ENCODE data around the gene SIRT5.
A peak's percentile ranks its signal among the peaks of the same experiment; 100 is the strongest.

The SIRT5 gene

GRCh38 chr6:13589801-13590200 lies 15.4 kb downstream of the SIRT5 start:
- DNase-seq (ENCODE audit: low spot score), result no peak

- DNase-seq (ENCODE audit: low spot score), result no peak
Observed at GRCh38 chr6:13590574-13591153, 16.3 kb downstream of the SIRT5 start.

GRCh38 chr6:13591205-13591921 lies 17.0 kb downstream of the SIRT5 start:
- no peak for DNase-seq (ENCODE audit: low spot score)

- DNase-seq (ENCODE audit: low spot score), result no peak
Observed at GRCh38 chr6:13593103-13593502, 18.7 kb downstream of the SIRT5 start.

- DNase-seq (ENCODE audit: low spot score), result no peak
Observed at GRCh38 chr6:13593720-13594119, 19.3 kb downstream of the SIRT5 start.

GRCh38 chr6:13597073-13597472 lies 22.7 kb downstream of the SIRT5 start:
- DNase-seq (ENCODE audit: low spot score), result no peak

- DNase-seq (ENCODE audit: low spot score), result no peak
Observed at GRCh38 chr6:13600036-13600435, 25.6 kb downstream of the SIRT5 start.

GRCh38 chr6:13604135-13604534 lies 29.7 kb downstream of the SIRT5 start:
- no peak for DNase-seq (ENCODE audit: low spot score)

- DNase-seq (ENCODE audit: low spot score), result no peak
Observed at GRCh38 chr6:13604546-13605416, 30.4 kb downstream of the SIRT5 start.

GRCh38 chr6:13605634-13606033 lies 31.2 kb downstream of the SIRT5 start:
- no peak for DNase-seq (ENCODE audit: low spot score)

- DNase-seq (ENCODE audit: low spot score), result no peak
Observed at GRCh38 chr6:13611715-13612114, 37.3 kb downstream of the SIRT5 start.

GRCh38 chr6:13613029-13613594 lies 38.7 kb downstream of the SIRT5 start:
- no peak for DNase-seq (ENCODE audit: low spot score)

- peak; percentile 66 for DNase-seq (ENCODE audit: low spot score)
Observed at GRCh38 chr6:13614126-13614925, 39.9 kb downstream of the SIRT5 start.

GRCh38 chr6:13614926-13615791 lies 40.8 kb downstream of the SIRT5 start, which contains the start of gene NOL7:
Gene NOL7 (plus strand): TSS chr6:13615335. CDS start chr6:13615359, 24 bp downstream.
- peak; percentile 99 for DNase-seq (ENCODE audit: low spot score)

- DNase-seq (ENCODE audit: low spot score), result peak; percentile 62
Observed at GRCh38 chr6:13615792-13616120, 41.4 kb downstream of the SIRT5 start.

GRCh38 chr6:13617066-13617465 lies 42.7 kb downstream of the SIRT5 start:
- DNase-seq (ENCODE audit: low spot score), result no peak

- peak; percentile 48 for DNase-seq (ENCODE audit: low spot score)
Observed at GRCh38 chr6:13624871-13625288, 50.5 kb downstream of the SIRT5 start.

GRCh38 chr6:13629459-13630116 lies 55.2 kb downstream of the SIRT5 start:
- DNase-seq (ENCODE audit: low spot score), result no peak

- no peak for DNase-seq (ENCODE audit: low spot score)
Observed at GRCh38 chr6:13630499-13630898, 56.1 kb downstream of the SIRT5 start.

- DNase-seq (ENCODE audit: low spot score), result no peak
Observed at GRCh38 chr6:13633343-13633742, 58.9 kb downstream of the SIRT5 start.
